MG63 (cell line): Measurements from ENCODE around the gene ERFL. TPM values are rescaled to one million over a fixed set of nuclear protein-coding genes. Genes with fewer than 3 reads are reported as not detected.
A peak's percentile ranks its signal among the peaks of the same experiment; 100 is the strongest.
"Not testable (repeated sequence)": the region's sequence is repeated elsewhere in the genome, so short reads cannot be mapped to it uniquely, and the experiment has no call there.

Source experiments
- DNase-seq: peaks from one replicate; pipeline ENCODE4 v3.0.0-alpha.2; 2020
- H3K27me3 ChIP-seq: fragments of 250-450 bp; sonication (Bioruptor Pico); 2 replicates; pipeline ENCODE4 v1.5.1; 2020; ENCODE audit warnings: mild to moderate bottlenecking, moderate library complexity
- H3K36me3 ChIP-seq: fragments of 250-450 bp; sonication (Bioruptor Pico); 2 replicates; pipeline ENCODE4 v1.5.1; 2020; ENCODE audit warnings: mild to moderate bottlenecking, moderate library complexity
- H3K4me3 ChIP-seq: fragments of 250-450 bp; sonication (Bioruptor Pico); 2 replicates; pipeline ENCODE4 v1.5.1; 2020; ENCODE audit warnings: mild to moderate bottlenecking, moderate library complexity
- H3K9me3 ChIP-seq: fragments of 250-450 bp; sonication (Bioruptor Pico); 2 replicates; pipeline ENCODE4 v1.5.1; 2020; ENCODE audit warnings: mild to moderate bottlenecking, moderate library complexity
- total RNA-seq: library from RNA; depleted of rRNA; stranded (reverse); fragments of >200 nt; shearing (Covaris generic); gene quantifications from 2 replicates; pipeline ENCODE4 v1.2.3, GENCODE V29; 2014; ENCODE audit warnings: low replicate concordance

Gene ERFL
- total RNA-seq, 1 experiment from 2014 or later, result not detected

DNA sequence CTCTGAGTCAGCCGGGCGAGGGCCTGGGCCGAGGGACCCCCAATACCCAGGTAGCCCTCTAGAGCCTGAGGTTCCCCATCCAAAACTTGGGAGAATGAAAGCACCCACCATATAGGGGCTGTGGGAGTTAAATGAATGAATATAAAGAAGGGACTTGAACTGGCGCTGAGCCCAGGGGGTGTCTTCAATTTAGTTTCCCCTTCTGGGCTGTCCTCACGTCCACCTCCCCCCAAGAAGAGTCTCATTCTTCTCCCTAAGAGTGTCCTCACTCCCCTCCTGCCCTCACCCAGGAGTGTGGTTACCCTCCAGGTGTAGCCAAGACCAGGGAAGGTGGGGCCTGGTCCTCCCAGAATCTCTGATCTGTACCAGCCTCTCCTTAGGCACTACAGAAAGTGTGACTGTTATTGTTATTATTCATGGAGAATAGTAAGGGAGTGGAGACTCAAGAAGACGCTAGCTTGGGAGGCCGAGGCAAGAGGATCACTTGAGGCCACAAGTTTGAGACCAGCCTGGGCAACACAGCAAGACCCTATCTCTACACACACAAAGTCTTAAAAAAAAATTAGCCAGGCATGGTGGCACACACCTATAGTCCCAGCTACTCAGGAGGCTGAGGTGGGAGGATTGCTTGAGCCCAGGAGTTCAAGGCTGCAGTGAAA, 48.5 kb downstream of the ERFL start:
- no peak for DNase-seq

GRCh38 chr19:41879080-41879479, 49.2 kb downstream of the ERFL start:
- DNase-seq, result no peak
- Histone ChIP-seq H3K27me3 (no peaks in the 10 kb centered on the region), H3K9me3 (no peaks in the 10 kb centered on the region), H3K4me3 (no peak overlapping the region), H3K36me3 (peaks cover 4% of the 10 kb centered on the region; the same call in 1 of the 2 replicates)

More for the DNA sequence above, 48.5 kb downstream of the ERFL start:
- Histone ChIP-seq H3K27me3 (no peaks in the 10 kb centered on the region), H3K4me3 (no peak overlapping the region), H3K9me3 (no peaks in the 10 kb centered on the region), H3K36me3 (peaks cover 10% of the 10 kb centered on the region)

DNA sequence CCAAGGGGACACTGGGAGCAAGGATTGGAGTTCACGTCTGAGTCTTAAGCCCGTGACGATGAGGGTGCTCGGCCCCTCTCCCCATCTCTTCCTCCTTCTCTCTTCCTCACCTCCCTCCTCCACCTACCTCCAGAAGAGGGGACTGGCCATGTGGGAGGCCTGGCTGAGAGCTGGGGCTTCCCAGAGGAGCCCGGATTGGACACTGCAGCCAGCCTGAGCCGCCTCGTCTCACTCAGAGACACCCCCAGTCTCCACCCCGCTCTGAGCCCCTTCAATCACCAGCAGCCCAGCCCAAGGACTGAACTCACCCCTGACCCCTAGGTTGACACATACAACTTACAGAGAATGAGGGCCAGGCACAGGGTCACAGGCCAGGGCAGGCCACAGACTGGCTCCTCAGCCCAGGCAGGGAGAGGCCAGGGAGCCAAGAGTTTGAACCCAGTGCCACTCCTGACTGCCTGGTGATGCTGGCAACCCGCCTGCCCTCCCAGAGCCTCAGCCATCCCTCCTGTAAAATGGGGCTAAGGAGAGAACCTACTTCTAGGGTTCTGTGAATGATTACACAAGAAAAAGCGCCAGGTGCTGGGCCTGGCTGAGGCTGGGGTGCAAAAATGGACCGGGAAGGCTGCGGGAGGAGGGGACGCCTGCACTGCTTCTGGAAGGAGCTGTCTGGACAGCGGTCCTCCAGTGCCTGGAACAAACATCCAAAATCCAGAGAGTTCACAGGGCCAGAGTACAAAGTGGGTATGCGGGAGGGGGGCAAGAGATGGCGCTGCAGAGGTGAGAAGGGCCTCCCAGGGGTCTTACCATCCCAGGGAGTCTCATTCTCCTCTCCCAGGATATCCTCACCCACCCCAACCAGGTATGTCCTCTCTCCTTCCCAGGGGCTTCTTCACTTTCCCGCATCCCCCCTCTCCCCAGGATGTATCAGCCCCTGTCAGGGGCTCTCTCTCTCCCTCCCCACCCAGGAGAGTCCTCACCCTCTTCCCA, 50.0 kb downstream of the ERFL start:
- H3K9me3 ChIP-seq, result no peaks in the 10 kb centered on the region
- no peaks in the 10 kb centered on the region for H3K27me3 ChIP-seq
- peaks cover 2% of the 10 kb centered on the region; the same call in 1 of the 2 replicates for H3K36me3 ChIP-seq
- H3K4me3 ChIP-seq, result no peak overlapping the region
- no peak for DNase-seq

- H3K36me3 ChIP-seq, result peaks cover 7% of the 10 kb centered on the region
Observed at GRCh38 chr19:41876847-41877832, 51.1 kb downstream of the ERFL start, which contains the start of gene CD79A. TSS of gene CD79A (plus strand) at chr19:41877279. CDS start at chr19:41877305, 26 bp downstream.

GRCh38 chr19:41875973-41876372, 52.3 kb downstream of the ERFL start:
- H3K9me3 ChIP-seq, H3K4me3 ChIP-seq: not testable (repeated sequence)
- H3K36me3 ChIP-seq, result peaks cover 19% of the 10 kb centered on the region

More at GRCh38 chr19:41876847-41877832, 51.1 kb downstream of the ERFL start, which contains the start of gene CD79A:
- Histone ChIP-seq H3K4me3 (no peak within 1 kb of the TSS), H3K9me3 (peaks cover 2% of the 10 kb centered on the region; the same call in 1 of the 2 replicates), H3K27me3 (no peaks in the 10 kb centered on the region)
- DNase-seq, result no peak

DNA sequence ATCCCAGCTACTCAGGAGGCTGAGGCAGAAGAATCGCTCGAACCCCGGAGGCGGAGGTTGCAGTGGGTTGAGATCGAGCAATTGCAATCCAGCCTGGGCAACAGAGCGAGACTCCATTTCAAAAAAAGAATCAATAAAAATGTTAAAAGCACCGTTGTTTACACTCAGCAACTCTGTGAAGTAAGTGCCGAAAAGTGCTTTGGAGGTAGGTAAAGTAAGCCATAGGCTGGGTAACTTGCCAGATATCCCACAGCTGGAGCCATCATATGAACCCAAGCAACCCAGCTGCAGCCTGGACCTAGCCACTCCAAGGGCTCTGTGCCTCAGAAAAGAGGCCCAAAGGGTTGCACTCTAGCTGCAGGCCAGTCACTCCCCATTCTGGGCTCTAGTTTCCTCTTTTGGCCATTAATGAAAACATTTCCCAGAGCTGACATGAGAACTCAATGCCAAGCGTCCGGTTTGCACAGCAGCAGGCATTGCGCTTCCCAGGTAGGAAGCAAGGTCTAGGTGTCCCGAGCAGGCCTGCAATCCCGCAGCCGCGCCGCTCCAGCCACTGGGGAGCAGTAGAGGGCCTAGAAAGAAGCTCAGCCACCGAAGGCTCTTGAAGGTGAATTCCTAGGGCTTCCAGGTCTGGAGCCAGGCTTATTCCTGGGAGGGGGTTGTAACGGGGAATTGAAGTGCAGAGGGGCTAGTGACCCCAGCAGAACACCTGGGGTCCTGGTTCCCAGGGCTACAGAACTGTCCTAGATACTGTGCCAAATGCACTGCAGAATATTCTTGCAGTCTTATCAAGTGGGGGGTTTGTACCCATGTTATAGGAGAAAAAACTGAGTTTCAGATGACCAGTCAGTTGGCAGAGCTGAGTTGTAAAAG, 55.2 kb downstream of the ERFL start:
- Histone ChIP-seq H3K9me3 (peaks cover 2% of the 10 kb centered on the region; the same call in 1 of the 2 replicates), H3K36me3 (peaks cover 49% of the 10 kb centered on the region), H3K27me3 (no peaks in the 10 kb centered on the region), H3K4me3 (no peak overlapping the region)
- peak; percentile 66 for DNase-seq

More at GRCh38 chr19:41875973-41876372, 52.3 kb downstream of the ERFL start:
- DNase-seq, H3K27me3 ChIP-seq: not testable (repeated sequence)

- Histone ChIP-seq H3K4me3 (no peak overlapping the region), H3K9me3 (peaks cover 2% of the 10 kb centered on the region; the same call in 1 of the 2 replicates), H3K36me3 (peaks cover 55% of the 10 kb centered on the region), H3K27me3 (no peaks in the 10 kb centered on the region)
- no peak for DNase-seq
Observed at GRCh38 chr19:41872384-41872774, 55.9 kb downstream of the ERFL start.

GRCh38 chr19:41871573-41872383, 56.5 kb downstream of the ERFL start:
- DNase-seq, result no peak
- Histone ChIP-seq H3K27me3 (no peaks in the 10 kb centered on the region), H3K36me3 (peaks cover 61% of the 10 kb centered on the region), H3K4me3 (no peak overlapping the region), H3K9me3 (peaks cover 2% of the 10 kb centered on the region; the same call in 1 of the 2 replicates)

- peaks cover 74% of the 10 kb centered on the region for H3K36me3 ChIP-seq
- DNase-seq, result peak; percentile 80
Observed at GRCh38 chr19:41870401-41870873, 57.8 kb downstream of the ERFL start.

GRCh38 chr19:41869374-41869955, 58.8 kb downstream of the ERFL start:
- Histone ChIP-seq H3K27me3 (no peaks in the 10 kb centered on the region), H3K4me3 (no peak overlapping the region), H3K9me3 (peaks cover 2% of the 10 kb centered on the region; the same call in 1 of the 2 replicates), H3K36me3 (peaks cover 84% of the 10 kb centered on the region)
- DNase-seq, result no peak

More at GRCh38 chr19:41870401-41870873, 57.8 kb downstream of the ERFL start:
- H3K4me3 ChIP-seq, result no peak overlapping the region
- H3K27me3 ChIP-seq, result no peaks in the 10 kb centered on the region
- peaks cover 2% of the 10 kb centered on the region; the same call in 1 of the 2 replicates for H3K9me3 ChIP-seq

GRCh38 chr19:41868989-41869300, 59.3 kb downstream of the ERFL start:
- Histone ChIP-seq H3K9me3 (peaks cover 2% of the 10 kb centered on the region; the same call in 1 of the 2 replicates), H3K27me3 (0 out of 2 replicates have a peak, but pooled peaks cover under 1% of the 10 kb centered on the region), H3K36me3 (peaks cover 89% of the 10 kb centered on the region), H3K4me3 (no peak overlapping the region)
- DNase-seq, result no peak

DNA sequence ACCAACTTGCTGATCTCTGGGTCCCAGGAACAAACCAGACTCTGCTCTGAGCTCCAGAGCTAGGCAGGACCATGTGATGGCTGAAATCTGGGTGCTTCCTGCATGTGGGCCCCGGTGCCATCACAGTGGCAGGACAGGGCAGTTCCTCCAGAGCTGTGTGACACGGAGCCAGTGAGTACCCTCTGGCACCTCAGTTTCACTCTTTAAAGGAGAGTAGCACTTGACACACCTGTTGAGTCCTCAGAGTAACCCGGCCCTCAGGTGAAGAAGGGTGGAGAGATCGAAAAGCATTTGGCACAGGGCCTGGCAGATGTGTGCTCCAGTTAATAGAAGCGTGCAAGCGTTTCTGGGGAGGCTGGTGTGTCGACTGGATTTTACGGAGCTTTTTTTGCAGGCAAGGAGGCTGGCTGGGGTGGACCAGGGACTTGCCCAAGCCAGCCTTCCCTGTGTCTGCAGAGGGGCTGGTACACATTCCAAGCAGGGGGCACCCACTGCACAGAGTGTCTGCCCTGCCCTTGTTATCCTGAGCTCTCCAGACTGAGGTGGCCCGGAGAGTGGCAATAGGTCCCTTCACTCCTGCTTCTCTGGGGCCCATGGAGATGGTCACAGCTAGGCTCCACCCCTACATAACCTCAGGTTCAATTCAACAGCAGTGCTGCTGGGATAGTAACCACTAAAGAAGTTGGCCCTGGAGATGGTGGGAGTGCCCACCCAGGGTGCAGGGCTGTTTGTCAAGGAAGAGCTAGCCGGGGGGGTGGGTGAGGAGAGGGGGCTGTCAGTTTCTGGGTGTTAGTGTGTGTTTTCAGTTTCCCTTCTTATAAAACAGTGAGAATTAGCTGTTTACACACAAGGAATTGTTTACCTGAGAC, 59.9 kb downstream of the ERFL start:
- 0 out of 2 replicates have a peak, but pooled peaks cover 2% of the 10 kb centered on the region for H3K27me3 ChIP-seq
- H3K36me3 ChIP-seq, result peaks cover 95% of the 10 kb centered on the region
- DNase-seq, result no peak
- no peak overlapping the region for H3K4me3 ChIP-seq
- peaks cover 2% of the 10 kb centered on the region; the same call in 1 of the 2 replicates for H3K9me3 ChIP-seq

GRCh38 chr19:41866284-41866683, 62.0 kb downstream of the ERFL start:
- no peaks in the 10 kb centered on the region for H3K9me3 ChIP-seq
- H3K36me3 ChIP-seq, result peaks cover 100% of the 10 kb centered on the region
- H3K4me3 ChIP-seq, result no peak overlapping the region
- H3K27me3 ChIP-seq, result 0 out of 2 replicates have a peak, but pooled peaks cover 2% of the 10 kb centered on the region
- DNase-seq, result no peak
